H1 (cell line): ENCODE measurements around the gene OLAH. TPM values are rescaled to one million over a fixed set of nuclear protein-coding genes. Genes with fewer than 3 reads are reported as not detected.

Source experiments
- CBX5 ChIP-seq: fragments of 300-800, 300-1000 bp; sonication (generic); IDR thresholded peaks from 2 replicates; pipeline ENCODE4 v1.7.1; 2016; ENCODE audit warnings: antibody characterized with exemption, low read length, low read depth
- FOSL1 ChIP-seq: IDR thresholded peaks from 2 replicates; pipeline ENCODE4 v1.6.1; 2011; ENCODE audit warnings: mild to moderate bottlenecking, low read depth, low read length, moderate library complexity; ENCODE audit not compliant: insufficient read depth
- JUN ChIP-seq: IDR thresholded peaks from 2 replicates; pipeline ENCODE4 v1.6.1; 2011; ENCODE audit warnings: low read depth, mild to moderate bottlenecking, improper control_type of control experiment, low read length
- SIX5 ChIP-seq: IDR thresholded peaks from 2 replicates; pipeline ENCODE4 v1.6.1; 2011; ENCODE audit warnings: mild to moderate bottlenecking, low read depth, low read length
- SP4 ChIP-seq: IDR thresholded peaks from 2 replicates; pipeline ENCODE4 v1.6.1; 2012; ENCODE audit warnings: low read length, inconsistent platforms
- YY1 ChIP-seq: IDR thresholded peaks from 2 replicates; pipeline ENCODE4 v1.6.1; 2011; ENCODE audit warnings: low read depth, mild to moderate bottlenecking, low read length
- polyA plus RNA-seq, 7 experiments: library from polyadenylated mRNA; depleted of rRNA in 3 of 7; stranded (reverse) in 5 of 7; unstranded in 2 of 7; fragments of >200 nt in 5 of 7; fragments of 200-250 nt in 2 of 7; gene quantifications; 1 replicate in 5 of 7; 2 replicates in 1 of 7; 4 replicates in 1 of 7; pipeline versions ENCODE4 v1.2.1 to v1.2.3, GENCODE V29; 2011 to 2013; ENCODE audit warnings: missing spikeins in 2 of 7, mixed read lengths in 2 of 7
- total RNA-seq: library from RNA; stranded (reverse); fragmentation: NEBNext Ultra II Directional; extraction: Animal tissue kit (Norgen Biotek cat#: 25700); gene quantifications from 2 replicates; pipeline ENCODE4 v1.2.1, GENCODE V29; 2021

OLAH gene
- total and polyA plus RNA-seq, 2 of the 8 experiments (the other 6 are each of a cell fraction or from before 2014, with no cell fraction given) = not detected

- TF ChIP-seq SIX5 = no peak
- no peak for TF ChIP-seq JUN
- TF ChIP-seq SP4 = no peak
- TF ChIP-seq YY1 = no peak
- no peak for TF ChIP-seq CBX5
- TF ChIP-seq FOSL1 = no peak
These were observed 74.9 kb downstream of the OLAH start (continued) for GRCh38 chr10:15118615-15119014.
